ENCODE data around the gene EBF3. TPM values are rescaled to one million over a fixed set of nuclear protein-coding genes. Genes with fewer than 3 reads are reported as not detected.

Gene EBF3, protein sequence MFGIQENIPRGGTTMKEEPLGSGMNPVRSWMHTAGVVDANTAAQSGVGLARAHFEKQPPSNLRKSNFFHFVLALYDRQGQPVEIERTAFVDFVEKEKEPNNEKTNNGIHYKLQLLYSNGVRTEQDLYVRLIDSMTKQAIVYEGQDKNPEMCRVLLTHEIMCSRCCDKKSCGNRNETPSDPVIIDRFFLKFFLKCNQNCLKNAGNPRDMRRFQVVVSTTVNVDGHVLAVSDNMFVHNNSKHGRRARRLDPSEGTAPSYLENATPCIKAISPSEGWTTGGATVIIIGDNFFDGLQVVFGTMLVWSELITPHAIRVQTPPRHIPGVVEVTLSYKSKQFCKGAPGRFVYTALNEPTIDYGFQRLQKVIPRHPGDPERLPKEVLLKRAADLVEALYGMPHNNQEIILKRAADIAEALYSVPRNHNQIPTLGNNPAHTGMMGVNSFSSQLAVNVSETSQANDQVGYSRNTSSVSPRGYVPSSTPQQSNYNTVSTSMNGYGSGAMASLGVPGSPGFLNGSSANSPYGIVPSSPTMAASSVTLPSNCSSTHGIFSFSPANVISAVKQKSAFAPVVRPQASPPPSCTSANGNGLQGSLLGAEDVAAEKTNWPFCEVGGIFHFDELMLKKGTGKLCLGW
- total RNA-seq = not detected

DNA sequence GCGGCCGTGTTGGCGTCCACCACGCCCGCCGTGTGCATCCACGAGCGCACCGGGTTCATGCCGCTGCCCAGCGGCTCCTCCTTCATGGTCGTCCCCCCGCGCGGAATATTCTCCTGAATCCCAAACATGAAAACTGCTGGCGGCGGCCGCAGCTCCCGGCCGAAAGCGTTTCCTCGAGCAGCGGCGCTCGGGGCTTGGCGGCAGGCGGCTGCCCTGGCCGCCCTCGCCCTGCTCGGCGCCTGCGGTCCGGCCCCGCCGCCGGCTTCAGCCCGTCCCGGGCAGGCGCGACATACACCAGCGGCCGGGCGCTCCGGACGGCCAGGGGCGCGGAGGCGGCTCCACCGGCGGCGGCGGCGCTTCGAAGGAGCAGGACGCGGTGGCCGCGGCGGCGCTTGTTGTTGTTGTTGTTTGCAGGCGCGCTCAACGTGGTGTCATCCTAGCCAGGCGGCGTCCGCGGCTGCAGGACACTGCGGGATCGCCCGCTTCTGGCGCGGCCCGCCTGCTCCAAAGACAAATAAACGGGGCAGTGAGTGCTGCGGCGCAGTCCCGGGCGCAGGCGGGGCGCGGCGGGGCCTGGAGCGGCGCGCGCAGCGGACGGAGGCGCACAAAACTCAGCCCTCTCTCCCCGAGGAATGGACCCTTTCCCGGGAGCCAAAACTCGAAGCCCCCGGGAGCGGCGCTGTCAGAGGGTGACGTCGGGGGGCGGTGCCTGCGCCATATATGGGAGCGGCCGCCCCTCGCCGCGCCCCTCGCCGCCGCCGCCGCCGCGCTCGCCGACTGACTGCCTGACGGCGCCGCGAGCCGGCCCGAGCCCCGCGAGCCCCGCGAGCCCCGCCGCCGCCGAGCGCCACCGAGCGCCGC is at the start of gene EBF3:
Gene EBF3 (minus strand): TSS at position 634 of the 861 bp plus-strand sequence. CDS start 506 bp downstream, at position 128.
- ATAC-seq (peak; percentile 74), DNase-seq (ENCODE audit: low spot score) (peak; percentile 51)

DNA sequence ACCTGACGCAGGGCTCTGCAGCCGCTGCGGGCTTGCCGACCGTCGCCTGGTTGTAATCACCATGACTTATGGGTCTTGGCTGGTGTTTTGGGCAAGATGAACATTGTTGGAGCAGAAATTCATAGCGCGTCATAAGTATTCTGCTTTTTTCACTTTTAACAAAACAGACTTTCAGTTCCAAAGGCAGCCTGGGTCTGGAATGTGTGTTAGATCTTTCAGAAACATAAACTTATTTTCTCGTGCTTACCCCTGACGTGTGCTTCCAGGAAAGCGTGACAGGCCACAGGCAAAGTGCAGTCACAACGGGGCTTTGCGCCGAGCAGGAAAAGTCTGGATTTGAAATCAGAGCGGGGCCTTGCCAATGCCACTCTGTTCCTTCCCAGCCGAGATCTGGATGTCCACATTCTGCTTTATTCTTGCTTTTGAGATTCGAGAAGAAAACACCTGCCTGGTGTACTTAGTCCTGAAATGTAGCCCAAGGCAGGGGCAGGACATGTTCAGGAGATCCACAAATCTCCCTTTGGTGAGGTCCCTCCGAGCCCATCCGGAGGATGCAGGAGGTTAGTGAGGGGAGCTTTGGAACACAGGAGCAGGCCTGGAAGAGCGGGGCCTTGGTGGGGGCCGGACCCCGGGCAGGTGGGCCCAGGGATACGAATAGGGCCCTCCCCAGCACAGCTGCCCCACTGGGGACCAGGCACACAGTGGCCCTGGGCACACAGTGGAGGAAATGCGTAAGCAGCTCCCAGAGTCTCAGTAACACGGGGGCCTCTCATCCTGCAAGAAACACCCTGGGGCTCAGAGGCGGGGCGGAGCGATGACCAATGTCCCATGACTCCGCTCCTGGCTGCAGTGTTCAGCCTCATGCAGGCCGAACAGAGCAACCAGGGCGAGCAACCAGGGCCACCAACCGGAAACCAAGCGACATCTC is 49.5 kb upstream of the EBF3 start:
- ATAC-seq = no peak

DNA sequence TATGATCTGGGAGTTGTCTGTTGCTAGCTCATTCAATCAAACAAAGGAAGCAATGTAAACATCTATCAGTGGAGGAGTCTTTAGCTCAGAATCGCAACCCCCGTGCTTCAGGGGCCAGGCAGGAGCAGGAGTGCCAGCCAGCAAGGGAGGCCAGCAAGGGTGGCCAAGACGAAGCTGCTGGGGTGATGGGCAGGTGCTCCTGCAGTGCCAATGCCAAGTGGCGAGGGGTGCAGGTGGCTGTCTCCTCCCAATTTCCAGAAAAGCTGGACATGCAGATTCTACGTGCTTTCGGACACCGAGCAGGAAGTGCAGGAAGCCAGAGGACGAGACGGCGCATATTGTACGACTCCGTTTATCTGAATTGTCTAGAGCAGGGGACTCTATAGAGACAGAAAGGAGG is 48.1 kb upstream of the EBF3 start:
- ATAC-seq (no peak), DNase-seq (ENCODE audit: low spot score) (no peak)

More for the DNA sequence above, 49.5 kb upstream of the EBF3 start:
- DNase-seq (ENCODE audit: low spot score) = no peak

DNA sequence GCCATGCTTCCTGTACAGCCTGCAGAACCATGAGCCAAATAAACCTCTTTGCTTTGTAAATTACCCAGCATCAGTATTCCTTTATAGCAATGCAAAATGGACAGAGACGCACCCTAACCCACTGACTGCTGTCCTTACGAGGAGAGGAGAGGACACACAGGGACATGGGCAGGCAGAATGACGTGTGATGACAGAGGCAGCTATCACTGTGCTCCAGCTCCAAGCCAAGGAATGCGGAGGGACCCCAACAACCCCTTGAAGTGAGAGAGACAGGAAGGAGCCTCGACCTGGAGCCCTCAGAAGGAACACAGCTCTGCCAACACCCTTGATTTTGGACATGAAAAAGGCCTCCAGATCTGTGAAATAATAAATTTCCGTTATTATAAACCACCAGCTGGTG is 46.6 kb upstream of the EBF3 start:
- no peak for DNase-seq (ENCODE audit: low spot score)
- ATAC-seq = no peak

DNA sequence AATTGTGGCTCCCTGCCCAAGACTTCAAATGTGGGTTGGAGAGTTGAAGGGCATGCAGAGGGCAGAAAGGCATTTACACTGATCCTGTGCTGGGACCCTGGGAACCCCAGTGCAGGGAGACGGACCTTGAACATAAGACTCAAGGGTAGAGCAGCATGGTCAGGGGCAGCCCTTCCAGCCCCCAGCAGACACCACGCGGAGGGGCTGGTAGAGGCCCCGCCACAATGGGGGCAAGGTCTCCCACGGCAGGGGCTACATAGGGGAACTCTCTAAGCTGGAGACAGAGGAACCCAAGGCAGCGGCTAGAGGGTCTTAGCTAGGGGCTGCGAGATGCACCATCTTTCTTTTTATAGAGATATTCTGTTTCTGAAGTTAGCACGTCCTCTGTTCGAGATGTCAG is 45.2 kb upstream of the EBF3 start:
- no peak for ATAC-seq
- DNase-seq (ENCODE audit: low spot score) = no peak

DNA sequence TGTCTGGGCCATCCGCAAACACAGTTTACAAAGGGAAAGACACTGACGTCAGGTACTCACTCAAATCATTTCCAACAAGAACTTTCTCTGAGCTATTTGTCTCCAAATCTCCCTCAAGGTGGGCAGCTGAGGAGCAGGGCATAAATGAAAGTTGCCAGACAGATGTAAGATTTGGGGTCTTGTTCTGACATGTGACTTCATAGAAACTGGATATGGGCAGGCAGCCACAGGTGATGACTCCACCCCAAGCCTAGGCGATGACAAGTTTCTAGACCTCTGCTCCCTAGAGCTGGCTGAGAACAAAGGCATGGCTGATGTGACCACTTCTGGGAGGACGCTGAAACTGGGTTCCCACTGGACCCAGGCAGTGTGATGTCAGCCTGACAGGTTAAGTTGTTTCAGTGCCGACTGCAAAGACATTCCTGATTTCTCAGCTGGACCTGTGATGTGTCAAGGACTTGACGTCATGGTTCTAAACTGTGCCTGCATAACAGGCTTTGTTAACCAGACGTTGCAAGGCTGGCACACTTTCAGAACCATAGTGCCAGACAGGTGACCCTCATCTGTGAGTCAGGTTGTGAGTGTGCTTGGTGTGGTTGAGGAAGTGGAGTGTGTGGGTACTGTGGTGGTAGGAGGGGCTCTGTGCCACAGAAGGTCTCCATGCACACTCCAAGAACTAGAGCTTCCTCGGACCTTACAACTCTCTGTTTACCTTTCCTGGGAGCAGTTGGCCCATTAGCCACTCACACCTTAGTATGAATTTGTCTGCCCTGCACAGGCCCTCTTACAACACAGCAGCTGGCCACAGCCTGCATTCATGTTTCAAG is 39.9 kb upstream of the EBF3 start:
- ATAC-seq = no peak
- DNase-seq (ENCODE audit: low spot score) = no peak

DNA sequence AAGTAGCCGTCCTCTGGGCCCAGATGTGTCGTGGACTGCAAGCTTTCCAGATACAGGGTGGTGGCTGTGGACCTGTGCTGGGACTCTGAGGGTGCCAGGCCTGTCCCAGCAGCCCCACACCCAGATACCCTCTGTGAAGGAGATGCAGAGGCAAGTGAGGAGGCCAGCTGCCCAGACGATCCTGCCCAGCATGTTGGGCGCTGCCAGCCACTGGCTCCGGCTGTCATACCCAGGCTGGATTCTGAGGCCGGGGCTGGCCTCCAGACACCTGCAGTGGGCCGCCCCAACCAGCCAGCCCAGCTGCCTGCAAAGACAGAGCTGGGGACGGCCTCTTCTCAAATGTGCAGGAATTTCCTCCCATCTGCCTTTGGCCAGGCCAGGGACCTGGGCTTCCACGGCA is 39.1 kb upstream of the EBF3 start:
- DNase-seq (ENCODE audit: low spot score) = no peak
- ATAC-seq = no peak

DNA sequence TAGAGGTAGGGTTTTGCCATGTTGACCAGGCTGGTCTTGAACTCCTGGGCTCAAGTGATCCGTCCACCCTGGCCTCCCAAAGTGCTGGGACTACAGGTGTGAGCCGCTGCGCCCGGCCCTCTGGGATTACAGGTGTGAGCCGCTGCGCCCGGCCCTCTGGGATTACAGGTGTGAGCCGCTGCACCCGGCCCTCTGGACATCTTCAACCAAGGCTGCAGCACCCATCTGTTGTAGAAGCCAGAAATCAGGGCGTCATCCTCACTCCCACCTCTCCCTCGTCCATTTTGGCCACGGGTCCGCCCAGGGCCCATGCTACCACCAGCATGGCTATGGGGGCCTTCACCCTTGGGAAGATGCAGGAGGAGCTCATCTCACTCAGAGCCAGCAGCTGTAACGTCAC is 38.5 kb upstream of the EBF3 start:
- no peak for DNase-seq (ENCODE audit: low spot score)
- ATAC-seq = no peak

DNA sequence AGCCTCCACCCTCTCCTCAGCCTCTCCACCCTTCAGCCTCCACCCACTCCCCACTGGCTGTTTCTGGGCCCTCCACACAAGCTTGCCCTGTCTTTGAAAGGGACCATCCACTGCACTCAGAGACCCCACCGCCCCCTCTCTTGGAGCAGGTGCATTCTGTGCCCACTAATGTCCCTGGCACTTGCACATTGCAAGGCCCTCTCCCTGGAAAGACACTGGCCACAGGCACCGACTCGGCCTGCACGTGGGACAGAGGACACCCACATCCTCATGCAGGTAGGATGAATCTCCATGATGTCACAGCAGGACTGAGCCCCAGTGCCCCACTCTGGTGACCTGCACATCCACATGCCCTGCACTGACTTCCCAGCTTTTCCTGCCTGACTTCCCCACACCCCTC is 36.8 kb upstream of the EBF3 start:
- ATAC-seq (no peak), DNase-seq (ENCODE audit: low spot score) (no peak)

DNA sequence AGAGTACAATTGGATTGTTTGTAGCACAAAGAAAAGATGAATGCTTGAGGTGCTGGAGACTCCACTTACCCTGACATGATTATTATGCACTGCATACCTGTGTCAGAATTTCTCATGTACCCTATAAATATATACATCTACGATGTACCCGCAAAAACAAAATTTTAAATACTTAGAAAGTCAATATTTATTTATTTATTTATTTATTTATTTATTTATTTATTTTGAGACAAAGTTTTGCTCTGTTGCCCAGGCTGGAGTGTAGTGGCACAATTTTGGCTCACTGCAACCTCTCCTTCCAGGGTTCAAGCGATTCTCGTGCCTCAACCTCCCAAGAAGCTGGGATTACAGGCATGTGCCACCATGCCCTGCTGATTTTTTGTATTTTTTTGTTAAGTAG is 35.1 kb upstream of the EBF3 start:
- ATAC-seq (no peak), DNase-seq (ENCODE audit: low spot score) (no peak)

DNA sequence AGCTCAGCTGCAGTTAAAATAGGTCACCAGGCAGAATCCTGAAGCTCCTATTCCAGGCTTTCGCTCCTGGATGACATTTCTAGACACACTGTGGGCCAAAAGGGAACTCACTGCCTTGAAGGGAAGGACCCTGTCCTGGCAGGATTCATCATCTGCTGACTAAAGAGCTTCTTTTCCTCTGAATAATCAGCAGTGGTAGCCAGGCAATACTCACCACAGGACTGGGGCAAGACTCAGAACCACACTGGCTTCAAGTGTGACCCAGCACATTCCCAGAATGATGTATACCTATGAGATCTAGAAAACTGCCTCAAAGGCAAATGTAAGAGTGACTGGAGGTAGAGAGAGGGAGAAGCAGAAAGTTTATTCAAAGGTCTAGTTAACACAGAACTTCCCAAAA is 29.5 kb upstream of the EBF3 start:
- no peak for DNase-seq (ENCODE audit: low spot score)
- ATAC-seq = no peak

DNA sequence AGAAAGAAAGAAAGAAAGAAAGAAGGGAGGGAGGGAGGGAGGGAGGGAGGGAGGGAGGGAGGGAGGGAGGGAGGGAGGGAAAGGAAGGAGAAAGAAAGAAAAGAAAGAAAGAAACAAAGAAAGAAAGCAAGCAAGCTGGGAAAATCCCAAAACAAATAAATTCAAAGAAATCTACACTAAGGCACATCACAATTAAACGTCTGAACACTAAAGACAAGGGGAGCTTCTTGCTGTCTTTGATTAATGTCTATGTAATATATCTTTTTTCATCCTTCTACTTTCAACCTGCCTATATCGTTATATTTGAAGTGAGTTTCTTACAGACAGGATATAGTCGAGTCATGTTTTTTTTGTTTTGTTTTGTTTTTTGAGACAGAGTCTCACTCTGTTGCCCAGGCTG is 28.3 kb upstream of the EBF3 start:
- DNase-seq (ENCODE audit: low spot score) = no peak
- no peak for ATAC-seq

DNA sequence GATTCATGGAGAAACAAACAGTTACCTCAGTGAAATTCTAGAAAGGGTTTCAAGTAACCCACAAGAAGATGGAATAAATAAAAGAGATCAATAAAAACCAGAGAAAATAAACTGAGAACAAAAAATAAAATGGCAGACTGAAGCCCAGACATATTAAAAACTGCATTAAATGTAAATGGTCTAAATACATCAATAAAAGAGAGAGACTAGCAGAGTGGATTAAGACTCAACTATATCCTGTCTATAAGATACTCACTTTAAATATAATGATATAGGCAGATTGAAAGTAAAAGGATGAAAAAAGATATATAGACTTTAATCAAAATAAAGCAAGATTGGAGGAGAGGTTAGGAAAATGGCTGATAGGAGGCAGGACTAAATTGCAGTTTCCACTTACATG is 18.8 kb upstream of the EBF3 start:
- DNase-seq (ENCODE audit: low spot score) = no peak
- no peak for ATAC-seq

DNA sequence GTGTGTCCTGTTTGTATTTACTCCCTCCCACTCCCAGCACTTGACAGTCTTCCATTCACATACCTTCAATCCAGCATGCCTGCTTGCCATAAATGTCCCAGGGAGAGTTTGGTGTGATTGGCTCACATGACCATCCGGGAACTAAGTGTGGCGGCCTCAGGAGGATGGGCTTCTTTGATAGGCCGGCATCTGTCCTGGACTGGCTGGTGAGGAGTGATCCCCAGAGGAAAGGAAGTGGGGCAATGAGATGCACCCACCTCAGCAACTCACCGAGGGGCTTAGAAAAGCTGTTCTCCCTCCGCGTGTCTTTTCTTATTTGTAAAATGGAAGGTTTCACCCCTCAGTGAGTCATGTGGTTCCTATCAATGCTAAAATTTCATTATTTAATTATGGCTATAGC is 14.9 kb upstream of the EBF3 start:
- ATAC-seq = no peak

DNA sequence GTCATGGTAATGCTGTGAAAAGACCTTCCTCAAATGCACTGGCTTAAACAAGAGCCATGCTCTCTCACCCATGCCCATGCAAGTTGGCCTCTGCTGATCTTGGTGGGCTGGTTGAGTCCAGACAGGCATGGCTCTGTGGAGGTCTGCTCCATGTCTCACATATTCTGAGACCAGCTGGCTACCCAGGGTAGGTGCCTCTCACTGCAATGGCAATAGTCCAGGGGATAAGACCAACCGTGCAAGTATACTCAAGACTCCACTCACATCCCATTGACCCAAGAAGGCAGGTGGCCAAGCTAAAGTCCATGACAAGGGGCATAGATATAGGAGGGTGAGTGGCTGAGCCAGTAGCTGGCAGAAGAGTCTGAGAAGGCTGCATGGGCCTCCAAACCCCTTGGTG is 14.2 kb upstream of the EBF3 start:
- ATAC-seq (no peak), DNase-seq (ENCODE audit: low spot score) (no peak)

More for the DNA sequence above, 14.9 kb upstream of the EBF3 start:
- no peak for DNase-seq (ENCODE audit: low spot score)

DNA sequence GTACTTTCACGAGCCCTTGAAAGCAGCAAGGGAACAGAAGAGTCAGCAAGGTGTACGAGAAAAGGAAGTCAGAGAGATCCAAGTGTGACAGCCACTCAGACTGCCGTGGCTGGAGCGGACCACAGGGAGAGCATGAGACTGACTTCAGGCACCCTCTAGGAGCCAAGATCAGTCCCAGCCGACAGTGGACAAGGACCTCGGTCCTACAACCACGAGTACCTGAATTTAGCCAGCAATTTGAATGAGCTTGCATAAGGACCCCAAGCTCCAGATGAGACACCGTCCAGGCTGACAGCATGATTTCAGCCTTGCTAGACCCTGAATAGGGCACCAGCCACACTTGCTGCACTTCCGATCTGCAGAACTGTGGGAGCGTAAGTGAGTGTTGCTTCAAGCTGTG is 13.7 kb upstream of the EBF3 start:
- DNase-seq (ENCODE audit: low spot score) (no peak), ATAC-seq (no peak)

DNA sequence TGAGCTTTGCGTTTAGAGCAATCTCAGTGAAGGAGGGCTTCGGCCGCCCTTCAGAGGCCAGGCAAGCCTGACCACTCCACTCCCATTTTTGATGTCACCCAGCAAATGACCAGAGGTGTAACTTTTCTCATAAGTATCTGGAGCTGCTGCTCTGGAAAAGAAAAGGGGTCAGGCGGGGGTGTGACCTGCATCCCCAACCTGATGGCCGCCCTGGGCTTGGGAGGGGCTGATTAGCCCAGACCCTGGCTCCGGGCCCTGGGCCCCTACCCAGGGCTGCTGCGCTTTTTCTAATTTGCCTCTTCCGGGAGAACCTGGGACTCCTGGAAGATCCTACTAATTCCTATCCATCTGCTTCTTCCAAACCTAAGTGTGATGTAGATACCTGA is 9.6 kb upstream of the EBF3 start:
- DNase-seq (ENCODE audit: low spot score) = no peak

DNA sequence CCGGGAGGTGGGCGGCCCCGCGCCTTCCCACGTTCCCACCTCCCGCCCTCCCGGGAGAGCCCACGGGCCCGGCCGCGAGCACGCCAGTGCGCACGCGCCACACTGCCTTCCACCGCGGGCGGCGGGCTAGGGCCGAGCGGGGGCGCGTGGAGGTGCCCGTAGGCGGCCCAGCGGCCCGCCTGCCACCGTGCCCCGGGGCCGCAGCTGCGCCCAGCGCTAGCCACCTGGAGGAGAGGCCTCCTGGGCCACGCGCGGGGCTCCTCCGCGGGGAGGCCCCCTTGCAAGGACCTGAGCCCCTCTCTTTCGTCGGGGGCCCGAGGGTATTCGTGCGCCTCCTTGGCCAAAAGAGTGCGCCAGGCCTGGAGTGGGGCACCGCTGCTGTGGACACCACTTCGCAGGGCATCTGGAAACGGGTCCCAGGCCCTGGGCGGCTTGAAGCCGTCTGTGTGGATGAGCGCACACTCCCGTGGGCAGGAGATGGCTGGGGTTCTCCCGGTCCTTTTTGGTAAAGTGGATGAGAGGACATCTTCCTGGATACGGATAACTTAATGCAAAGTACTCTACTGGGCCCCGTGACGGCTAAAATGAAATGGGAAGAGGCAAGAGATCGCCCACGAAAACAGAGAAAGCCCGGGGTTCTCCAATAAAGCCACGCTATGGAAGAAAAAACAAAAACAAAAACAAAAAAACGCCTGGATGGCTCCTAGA is 9.0 kb upstream of the EBF3 start:
- ATAC-seq (no peak), DNase-seq (ENCODE audit: low spot score) (no peak)

More for the DNA sequence above, 9.6 kb upstream of the EBF3 start:
- ATAC-seq = no peak

Data from left lobe of liver (tissue), 2 donors.